IPS-15b (cell line): ENCODE results near the gene HPCAL1.

Source experiments
- H3K27me3 ChIP-seq: one replicate; pipeline ENCODE4 v1.6.1; 2013; ENCODE audit warnings: low read length; ENCODE audit not compliant: control insufficient read depth, insufficient read depth
- H3K36me3 ChIP-seq: one replicate; pipeline ENCODE4 v1.6.1; 2013; ENCODE audit warnings: low read length; ENCODE audit not compliant: control insufficient read depth, insufficient read depth
- H3K4me1 ChIP-seq: one replicate; pipeline ENCODE4 v1.6.1; 2013; ENCODE audit warnings: mild to moderate bottlenecking, low read length; ENCODE audit not compliant: control insufficient read depth, insufficient read depth
- H3K4me3 ChIP-seq: one replicate; pipeline ENCODE4 v1.5.1; 2013; ENCODE audit warnings: low read depth, low read length
- H3K9ac ChIP-seq: one replicate; pipeline ENCODE4 v1.6.1; 2013; ENCODE audit warnings: low read depth, mild to moderate bottlenecking, low read length
- H3K9me3 ChIP-seq: one replicate; pipeline ENCODE4 v1.6.1; 2013; ENCODE audit warnings: mild to moderate bottlenecking, low read length; ENCODE audit not compliant: control insufficient read depth, insufficient read depth

The HPCAL1 gene

DNA sequence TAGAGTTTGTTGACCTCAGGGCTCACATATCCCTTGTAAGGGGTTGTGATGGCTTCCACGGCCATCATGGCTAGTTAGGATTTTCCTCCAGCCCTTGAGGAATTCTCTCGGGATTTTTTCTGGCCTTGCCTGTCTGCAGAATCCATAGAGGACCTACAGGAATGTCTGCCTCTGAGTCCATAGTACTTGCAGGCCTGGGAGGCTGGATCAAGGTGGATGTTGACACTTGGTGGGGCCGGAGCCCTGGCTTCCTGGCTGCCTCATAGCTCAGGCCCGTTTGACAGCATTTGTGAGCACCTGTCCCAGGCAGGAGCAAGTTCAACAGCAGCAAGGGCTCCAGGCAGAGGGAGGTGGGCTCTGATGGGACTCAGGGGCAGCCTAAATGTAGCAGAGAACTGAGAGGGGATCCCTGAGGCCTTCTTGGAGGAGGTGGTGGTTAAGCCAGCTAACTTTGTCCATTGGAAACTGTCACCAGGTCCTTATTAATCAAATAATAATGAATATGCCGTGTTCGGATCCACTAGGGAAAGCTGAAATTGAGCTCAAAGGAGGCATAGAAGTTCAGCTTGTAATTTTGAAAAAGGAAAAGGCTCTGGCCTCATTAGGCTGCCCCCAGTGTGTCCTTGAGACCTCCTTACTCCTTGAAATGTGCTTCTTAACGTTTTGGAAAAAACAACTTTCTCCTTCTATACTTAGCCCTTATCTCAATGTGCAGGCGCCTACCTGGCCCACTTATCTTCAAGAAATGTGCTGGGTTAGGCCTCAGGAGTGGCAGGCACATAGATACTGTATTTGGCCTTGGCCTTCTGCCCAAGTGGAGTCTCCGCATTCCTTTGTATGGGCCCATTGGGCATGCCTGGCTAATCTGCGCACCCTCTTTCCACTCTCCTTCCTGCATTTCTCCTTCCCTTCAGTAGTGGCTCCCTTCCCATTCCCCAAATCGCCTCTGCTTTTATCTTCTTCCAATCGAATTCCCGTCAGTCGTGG, 66.9 kb downstream of the HPCAL1 start:
- Histone ChIP-seq H3K36me3 (no peaks in the 10 kb centered on the region), H3K27me3 (no peaks in the 10 kb centered on the region), H3K4me1 (no peaks in the 10 kb centered on the region), H3K9me3 (no peaks in the 10 kb centered on the region), H3K4me3 (no peak overlapping the region), H3K9ac (no peak overlapping the region)

DNA sequence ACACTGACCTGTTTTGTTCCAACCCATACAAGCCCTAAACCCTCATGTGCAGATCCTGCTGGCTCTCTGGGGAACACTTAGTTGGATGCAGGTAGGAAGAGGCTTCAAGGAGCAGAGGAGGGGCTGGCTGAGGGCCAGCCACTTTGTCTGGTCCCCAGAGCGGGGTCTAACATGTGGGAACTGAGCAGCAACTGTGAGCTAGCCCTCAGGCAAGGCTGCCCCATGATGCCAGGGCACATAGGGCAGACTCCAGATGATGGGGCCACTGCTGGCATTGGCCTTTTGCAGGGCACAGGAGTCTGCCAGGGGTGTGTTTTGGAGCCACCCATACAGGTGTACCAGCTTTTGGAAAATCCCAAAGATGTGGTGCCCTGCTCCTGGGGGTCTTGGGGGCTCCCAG, 67.7 kb downstream of the HPCAL1 start:
- Histone ChIP-seq H3K4me1 (no peaks in the 10 kb centered on the region), H3K27me3 (no peaks in the 10 kb centered on the region), H3K4me3 (no peak overlapping the region), H3K36me3 (no peaks in the 10 kb centered on the region), H3K9ac (no peak overlapping the region), H3K9me3 (no peaks in the 10 kb centered on the region)

DNA sequence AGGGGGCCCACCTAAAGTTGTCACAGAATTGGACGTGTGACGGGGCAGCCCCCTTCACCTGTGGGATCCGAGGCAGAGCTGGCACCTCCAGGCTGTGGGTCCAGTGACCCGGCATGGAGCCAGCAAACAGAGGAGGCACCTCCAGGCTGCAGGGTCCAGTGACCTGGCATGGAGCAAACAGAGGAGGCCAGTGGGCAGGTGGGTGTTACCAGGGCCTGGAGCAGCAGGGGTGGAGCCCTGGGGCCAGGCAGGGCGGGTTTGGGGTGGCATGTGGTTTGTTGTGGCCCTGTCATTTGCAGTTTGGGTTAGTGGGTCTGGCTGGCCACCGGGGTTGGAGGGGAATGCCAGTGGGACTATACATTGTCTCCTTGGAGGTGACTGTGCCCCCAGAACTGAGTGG, 68.2 kb downstream of the HPCAL1 start:
- H3K9ac ChIP-seq = no peak overlapping the region
- H3K4me3 ChIP-seq = no peak overlapping the region
- H3K36me3 ChIP-seq = no peaks in the 10 kb centered on the region
- H3K4me1 ChIP-seq = no peaks in the 10 kb centered on the region
- no peaks in the 10 kb centered on the region for H3K27me3 ChIP-seq
- no peaks in the 10 kb centered on the region for H3K9me3 ChIP-seq

DNA sequence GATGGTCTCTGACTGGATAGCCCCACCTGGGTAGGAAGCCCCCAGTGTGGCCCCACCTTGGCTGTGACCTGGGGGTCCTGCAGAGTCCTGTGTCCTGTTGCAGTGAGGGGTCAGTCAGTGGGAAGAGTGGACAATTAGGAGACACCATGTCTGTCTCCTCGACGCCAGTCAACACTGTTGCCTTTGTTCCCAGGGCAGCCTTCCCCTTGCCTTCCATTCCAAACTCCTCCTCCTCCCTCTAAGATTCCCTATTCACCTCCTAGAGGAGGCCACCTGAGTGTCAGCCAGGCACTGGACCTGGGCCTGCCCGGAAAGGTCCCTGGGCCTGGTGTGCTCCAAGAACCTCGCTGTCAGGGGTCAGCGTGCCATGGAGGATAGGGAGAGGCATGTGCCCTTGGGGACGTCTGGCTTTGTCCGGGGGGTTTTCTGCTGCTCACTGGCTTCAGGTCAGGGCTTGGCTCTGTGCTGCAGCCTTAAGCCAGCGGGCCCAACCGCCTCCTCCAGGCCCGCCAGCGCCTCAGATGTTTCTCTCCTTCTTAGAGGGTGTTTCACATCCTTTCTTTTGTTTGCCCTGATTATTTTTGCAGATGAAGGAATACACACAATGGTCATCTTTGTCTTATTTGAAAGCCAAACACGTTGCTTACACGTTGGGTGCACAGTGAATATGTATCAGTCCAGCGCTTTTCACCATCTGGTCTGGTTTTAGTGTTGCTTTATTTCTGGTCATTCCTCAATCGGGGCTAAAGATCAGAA, 68.9 kb downstream of the HPCAL1 start:
- H3K4me1 ChIP-seq = no peaks in the 10 kb centered on the region

DNA sequence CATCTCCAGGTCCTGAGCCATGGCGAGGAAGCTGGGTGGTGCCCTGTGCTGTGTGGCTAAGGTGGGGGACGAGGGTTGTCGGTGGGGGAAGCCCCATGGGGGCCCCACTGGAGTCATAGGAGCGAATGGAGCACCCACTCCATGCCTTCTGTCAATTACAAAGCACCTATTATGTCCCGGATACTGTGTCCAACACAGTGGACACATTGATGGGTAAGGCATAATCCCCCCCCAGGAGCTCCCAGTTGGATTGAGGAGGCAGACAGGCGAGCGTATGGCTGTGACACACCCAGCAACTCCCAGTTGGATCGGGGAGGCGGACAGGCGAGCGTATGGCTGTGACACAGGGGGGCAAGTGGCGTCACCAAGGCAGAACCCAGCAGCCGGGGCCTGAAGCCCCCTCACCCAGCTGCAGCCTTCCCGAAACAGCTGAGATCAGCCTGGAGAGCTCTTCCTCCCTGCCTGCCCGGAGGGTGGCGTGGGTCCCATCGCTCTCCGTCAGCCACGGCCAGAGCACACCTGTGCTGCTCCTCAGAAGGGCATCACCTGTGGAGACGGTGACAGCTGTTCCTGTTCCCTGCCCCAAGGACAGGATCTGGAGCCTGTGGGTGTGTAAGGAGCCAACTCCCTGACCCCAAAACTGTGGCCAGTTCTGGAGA, 69.6 kb downstream of the HPCAL1 start:
- Histone ChIP-seq H3K27me3 (no peaks in the 10 kb centered on the region), H3K9me3 (no peaks in the 10 kb centered on the region), H3K36me3 (no peaks in the 10 kb centered on the region), H3K9ac (no peak overlapping the region), H3K4me1 (no peaks in the 10 kb centered on the region), H3K4me3 (no peak overlapping the region)

More for the DNA sequence above, 68.9 kb downstream of the HPCAL1 start:
- Histone ChIP-seq H3K9ac (no peak overlapping the region), H3K27me3 (no peaks in the 10 kb centered on the region), H3K36me3 (no peaks in the 10 kb centered on the region), H3K9me3 (no peaks in the 10 kb centered on the region), H3K4me3 (no peak overlapping the region)

DNA sequence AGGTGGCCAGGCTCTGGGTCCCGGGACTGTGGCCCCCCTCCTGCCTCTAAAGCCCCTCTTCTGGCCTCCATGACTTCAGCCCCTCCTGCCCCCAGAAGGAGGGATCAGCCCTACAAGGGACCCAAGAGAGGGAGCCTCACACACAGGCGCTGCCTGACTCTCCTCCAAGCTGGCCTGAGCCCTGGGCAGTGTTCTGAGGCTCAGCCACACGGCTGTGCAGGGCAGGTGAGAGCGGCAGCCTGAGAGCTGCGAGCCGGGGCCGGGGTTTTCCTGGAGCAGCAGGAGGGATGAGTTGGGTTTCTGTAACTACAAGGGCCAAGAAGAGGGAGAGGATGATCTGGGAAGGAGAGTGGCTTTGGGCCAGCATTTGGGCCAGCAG, 70.1 kb downstream of the HPCAL1 start:
- Histone ChIP-seq H3K36me3 (no peaks in the 10 kb centered on the region), H3K9ac (no peak overlapping the region), H3K9me3 (no peaks in the 10 kb centered on the region), H3K4me3 (no peak overlapping the region), H3K4me1 (no peaks in the 10 kb centered on the region), H3K27me3 (no peaks in the 10 kb centered on the region)

DNA sequence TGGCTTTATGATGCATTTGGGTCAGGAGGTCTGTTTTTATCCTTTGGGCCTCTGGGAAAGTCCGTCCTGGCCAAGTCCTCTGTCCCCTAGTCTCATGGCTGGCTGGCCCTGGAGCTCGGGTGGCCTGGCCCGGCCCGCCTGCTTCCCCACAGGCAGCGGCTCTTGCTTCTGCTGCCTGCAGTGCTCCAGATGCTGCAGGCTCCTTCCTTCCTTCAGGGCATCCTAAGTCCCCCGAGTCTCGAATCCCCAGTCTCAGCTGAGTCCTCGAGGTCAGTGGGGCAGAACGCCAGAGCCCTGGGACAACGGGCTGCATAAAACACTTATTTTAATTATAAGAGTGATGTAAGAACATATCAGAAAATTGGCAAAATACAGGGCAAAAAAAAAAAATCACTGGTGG, 71.2 kb downstream of the HPCAL1 start:
- Histone ChIP-seq H3K27me3 (no peaks in the 10 kb centered on the region), H3K9me3 (no peaks in the 10 kb centered on the region), H3K9ac (no peak overlapping the region), H3K36me3 (no peaks in the 10 kb centered on the region), H3K4me1 (no peaks in the 10 kb centered on the region), H3K4me3 (no peak overlapping the region)

DNA sequence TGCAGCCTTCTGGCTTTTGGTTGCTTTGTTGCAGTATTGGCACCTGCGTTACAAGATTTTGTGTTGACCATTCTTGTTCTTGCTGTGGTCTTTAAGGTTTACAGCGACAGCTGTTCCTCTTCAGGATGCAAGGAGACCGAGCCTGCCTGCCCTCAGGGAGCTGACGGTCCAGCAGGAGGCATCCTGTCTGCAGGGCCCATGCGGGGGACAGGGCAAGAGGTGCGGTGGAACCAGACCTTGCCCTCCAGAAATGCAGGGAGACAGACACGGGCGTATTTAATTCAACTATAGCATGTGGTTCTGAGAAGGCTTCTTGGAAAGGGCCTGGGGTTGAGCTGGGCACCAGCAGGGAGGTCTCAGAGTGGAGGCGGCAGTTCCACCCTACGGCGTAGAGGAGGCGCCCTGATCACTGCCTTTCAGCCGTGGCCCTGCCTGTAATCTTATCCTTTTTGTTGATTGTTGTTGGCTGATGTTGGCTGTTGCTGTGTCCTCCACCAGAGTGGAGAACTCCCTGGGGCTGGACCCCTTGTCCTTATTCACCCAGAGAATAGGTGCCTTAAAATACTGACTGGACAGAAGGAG, 71.7 kb downstream of the HPCAL1 start:
- Histone ChIP-seq H3K36me3 (no peaks in the 10 kb centered on the region), H3K9ac (no peak overlapping the region), H3K4me3 (no peak overlapping the region), H3K9me3 (no peaks in the 10 kb centered on the region), H3K4me1 (no peaks in the 10 kb centered on the region), H3K27me3 (no peaks in the 10 kb centered on the region)

DNA sequence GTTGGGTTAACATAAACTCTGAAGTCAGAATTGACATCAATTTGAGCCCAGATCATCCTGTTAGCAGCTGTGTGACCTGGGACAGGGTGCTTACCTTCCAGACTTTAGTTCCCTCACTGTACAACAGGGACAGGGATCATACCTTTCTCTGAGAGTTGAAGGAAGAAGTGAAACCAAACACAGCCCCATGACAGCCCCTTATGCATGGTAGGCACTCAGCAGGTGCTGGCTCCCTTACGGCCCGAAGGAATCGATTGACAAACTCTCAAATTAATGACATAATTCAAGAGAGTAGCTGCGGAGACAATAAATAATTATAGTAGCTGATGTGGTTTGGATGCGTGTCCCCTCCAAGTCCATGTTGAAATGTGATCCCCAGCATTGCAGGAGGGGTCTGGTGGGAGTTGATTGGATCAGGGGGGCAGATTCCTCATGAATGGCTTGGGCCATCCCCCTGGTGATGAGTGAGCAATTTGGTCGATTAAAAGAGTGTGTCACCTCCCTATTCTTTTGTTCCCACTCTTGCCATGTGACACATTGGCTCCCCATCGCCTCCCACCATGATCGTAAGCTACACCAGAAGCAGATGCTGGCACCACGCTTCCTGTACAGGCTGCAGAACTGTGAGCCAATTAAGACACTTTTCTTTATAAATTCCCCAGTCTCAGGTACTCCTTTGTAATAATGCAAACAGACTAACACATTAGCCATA, 73.0 kb downstream of the HPCAL1 start:
- Histone ChIP-seq H3K4me1 (no peaks in the 10 kb centered on the region), H3K9me3 (no peaks in the 10 kb centered on the region), H3K9ac (no peak overlapping the region), H3K4me3 (no peak overlapping the region), H3K27me3 (no peaks in the 10 kb centered on the region), H3K36me3 (no peaks in the 10 kb centered on the region)

DNA sequence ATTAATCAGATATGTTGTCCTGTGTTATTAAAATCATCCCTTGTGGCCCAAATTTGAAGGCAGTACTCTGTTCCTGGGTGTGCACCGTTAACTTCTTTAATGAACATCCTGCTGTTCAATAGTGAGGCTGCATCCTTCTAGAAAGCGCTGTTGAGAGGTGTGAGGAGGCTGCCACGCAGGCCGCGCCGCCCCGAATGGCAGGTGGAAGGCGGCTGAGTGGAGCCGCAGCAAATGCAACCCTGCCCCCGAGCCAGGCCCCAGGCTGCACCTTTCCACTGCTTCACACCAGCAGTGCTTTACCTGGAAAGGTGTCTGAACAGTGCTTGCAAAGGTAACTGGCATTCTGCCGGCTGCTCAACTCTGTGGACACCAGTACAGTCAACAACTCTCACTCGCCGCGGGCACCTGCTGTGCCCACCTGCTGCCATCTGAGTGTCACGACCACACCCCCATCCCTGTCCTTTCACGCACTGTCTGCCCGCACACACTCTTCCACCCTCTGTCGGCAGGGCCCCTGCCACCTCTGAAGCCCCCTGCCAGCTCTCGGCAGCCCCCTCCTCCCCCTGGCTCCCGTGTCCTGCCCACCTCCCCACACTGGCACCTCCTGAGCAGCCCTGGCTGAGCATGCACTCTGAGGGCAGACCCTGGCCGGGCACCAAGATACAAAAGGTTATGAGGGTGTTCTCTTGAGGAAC, 74.5 kb downstream of the HPCAL1 start:
- Histone ChIP-seq H3K4me3 (no peak overlapping the region), H3K4me1 (peaks cover 2% of the 10 kb centered on the region), H3K27me3 (no peaks in the 10 kb centered on the region), H3K9me3 (no peaks in the 10 kb centered on the region), H3K36me3 (no peaks in the 10 kb centered on the region), H3K9ac (no peak overlapping the region)

DNA sequence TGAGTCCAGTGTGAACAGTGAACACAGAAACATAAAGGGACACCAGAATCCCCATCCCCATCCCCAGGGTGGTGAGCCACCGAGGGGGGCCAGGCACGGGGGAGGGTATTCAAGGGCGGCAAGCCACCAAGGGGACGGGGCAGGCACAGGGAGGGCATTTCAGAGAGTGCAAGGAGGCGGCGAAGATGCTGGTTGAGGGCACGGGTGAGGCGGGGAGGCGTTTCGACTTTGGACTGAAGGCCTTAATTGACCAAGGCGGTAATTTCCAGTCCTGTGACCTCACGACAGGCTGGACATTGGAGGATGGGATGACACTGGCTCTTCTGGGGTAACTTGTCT, 75.0 kb downstream of the HPCAL1 start:
- Histone ChIP-seq H3K9me3 (no peaks in the 10 kb centered on the region), H3K27me3 (no peaks in the 10 kb centered on the region), H3K36me3 (no peaks in the 10 kb centered on the region), H3K4me3 (no peak overlapping the region), H3K4me1 (peaks cover 5% of the 10 kb centered on the region), H3K9ac (no peak overlapping the region)
